Jurkat, Clone E6-1 (cell line): ENCODE results near the gene BTBD9.
"Not testable (repeated sequence)": the region's sequence is repeated elsewhere in the genome, so short reads cannot be mapped to it uniquely, and the experiment has no call there.

ENCODE experiments used
- DNase-seq: peaks from one replicate; pipeline ENCODE4 v3.0.0-alpha.2; 2011; ENCODE audit warnings: low read depth, low spot score
- H3K4me3 ChIP-seq: 2 replicates; pipeline ENCODE4 v1.5.1; 2011; ENCODE audit warnings: mild to moderate bottlenecking, low read length, control low read depth, moderate library complexity

The BTBD9 gene

GRCh38 chr6:38651121-38651784 is 11.5 kb upstream of the BTBD9 start:
- no peak overlapping the region for H3K4me3 ChIP-seq
- no peak for DNase-seq

DNA sequence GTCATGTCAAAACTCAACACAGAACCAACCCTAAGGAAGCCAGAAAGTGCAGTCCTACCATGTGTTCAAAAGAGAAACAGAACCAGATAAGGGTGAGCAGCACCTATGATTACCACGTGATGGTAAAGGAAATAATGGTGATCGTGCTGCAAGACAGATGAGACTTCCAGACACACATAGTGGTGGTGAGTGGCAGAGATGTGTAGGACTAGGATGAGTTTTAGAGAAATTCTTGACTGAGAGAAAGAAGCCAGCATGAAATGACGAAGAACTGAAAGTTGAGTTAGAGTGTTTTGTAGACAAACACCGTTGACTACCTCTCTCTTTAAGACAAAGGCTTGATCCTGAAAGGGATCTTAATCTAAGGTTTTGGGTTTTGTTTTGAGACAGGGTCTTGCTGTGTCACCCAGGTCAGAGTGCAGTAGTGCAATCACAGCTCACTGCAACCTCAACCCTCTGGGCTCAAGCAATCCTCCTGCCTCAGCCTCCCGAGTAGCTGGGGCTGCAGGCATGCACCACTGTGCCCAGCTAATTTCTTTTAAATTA is 10.6 kb upstream of the BTBD9 start:
- no peak for DNase-seq
- no peak overlapping the region for H3K4me3 ChIP-seq

GRCh38 chr6:38649744-38650143 is 10.0 kb upstream of the BTBD9 start:
- no peak for DNase-seq
- H3K4me3 ChIP-seq, result no peak overlapping the region

- DNase-seq, result no peak
- no peak overlapping the region for H3K4me3 ChIP-seq
Measured at GRCh38 chr6:38648629-38649028, 8.9 kb upstream of the BTBD9 start.

- no peak overlapping the region for H3K4me3 ChIP-seq
- DNase-seq, result no peak
Measured at GRCh38 chr6:38646166-38646878, 6.6 kb upstream of the BTBD9 start.

DNA sequence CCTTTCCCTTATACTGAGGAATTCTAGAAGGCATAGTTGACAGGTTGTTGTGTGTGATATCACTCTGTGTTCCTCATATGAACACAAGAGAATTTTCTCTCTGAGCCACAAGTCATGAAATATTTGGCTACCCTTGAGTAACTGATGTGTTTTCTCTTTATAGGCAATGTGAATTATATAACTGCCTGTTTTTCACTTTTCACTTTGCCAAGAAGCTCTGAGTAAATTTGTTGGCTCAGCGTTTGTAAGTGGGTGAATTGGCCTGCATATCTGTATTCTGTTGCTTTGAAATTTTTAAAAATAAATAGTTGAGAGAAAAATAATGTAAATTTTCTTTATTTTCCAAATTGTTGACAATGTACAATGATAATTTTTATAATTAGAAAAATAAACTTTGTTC is 5.2 kb upstream of the BTBD9 start:
- DNase-seq, result no peak
- H3K4me3 ChIP-seq, result no peak overlapping the region

DNA sequence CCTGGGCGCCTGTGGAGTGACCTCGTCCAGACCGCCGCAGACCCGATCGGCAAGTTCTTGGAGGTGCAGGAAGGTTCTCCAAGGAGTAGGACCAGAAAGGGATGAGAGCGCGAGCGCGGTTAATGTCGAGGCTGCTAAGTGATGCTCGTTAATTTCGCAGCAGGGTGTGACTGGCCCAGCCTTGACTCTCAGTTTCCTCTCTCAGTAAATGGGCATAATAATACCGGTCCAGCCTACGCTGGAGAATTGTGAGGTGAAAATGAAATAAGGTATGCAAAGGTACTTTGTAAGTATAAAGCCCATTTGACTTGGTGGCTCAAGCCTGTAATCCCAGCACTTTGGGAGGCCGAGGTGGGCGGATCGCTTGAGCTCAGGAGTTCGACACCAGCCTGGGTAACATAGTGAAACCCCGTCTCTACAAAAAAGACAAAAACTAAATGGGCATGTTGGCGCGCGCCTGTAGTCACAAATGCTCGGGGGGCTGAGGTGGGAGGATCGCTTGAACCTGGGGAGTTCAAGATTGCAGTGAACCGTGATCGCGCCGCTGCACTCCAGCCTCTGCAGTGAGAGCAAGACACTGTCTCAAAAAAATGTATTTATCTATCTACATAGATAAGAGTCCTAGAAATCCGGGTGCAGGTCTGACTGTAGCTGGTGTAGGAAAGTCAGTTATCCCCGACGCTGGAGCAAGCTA is 634 bp upstream of the BTBD9 start:
- H3K4me3 ChIP-seq, result peak overlapping the region; percentile 88
- no peak for DNase-seq

- H3K4me3 ChIP-seq, result peak overlapping the region; percentile 88
- peak; percentile 28 for DNase-seq
Measured at GRCh38 chr6:38638941-38639497, 710 bp downstream of the BTBD9 start.

DNA sequence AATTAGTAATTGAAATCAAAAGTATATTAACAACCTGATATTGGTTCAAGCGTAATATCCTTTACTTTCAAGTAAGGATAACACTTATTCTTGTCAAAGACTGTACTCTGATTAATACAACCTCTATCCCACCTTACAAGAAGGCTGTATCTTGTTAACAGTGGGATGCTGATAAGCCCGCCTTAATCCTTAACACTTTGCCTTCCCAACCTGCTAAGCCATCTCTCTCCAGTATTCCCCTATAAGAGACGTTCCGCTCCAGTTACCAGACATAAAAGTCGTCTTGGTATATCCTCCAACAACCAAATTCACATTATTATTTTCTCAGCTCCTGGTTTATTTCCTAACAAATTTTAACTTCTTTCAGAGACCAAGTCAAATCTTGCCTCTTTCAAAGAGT is 2.0 kb downstream of the BTBD9 start:
- no peak for DNase-seq

DNA sequence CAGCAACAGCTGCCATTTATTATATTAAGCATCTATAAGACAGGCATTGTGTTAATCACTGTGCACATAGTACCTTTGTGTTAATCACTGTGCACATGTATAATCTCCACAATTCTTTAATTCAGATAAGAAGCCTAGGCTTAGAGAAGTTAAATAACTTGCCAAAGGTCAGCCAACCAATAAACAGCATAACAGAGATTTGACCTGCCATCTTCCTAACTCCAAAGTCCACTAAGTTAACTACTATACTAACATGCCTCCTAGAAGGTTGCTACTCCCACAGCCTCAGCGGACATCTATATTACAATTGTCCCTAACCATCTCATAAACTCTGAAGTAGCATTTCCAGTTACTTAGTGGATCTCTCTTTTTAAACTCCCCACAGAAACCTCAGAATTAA is 3.7 kb downstream of the BTBD9 start:
- DNase-seq, result peak; percentile 11
- no peak overlapping the region for H3K4me3 ChIP-seq

More for the DNA sequence above, 2.0 kb downstream of the BTBD9 start:
- no peak overlapping the region for H3K4me3 ChIP-seq

- no peak overlapping the region for H3K4me3 ChIP-seq
- no peak for DNase-seq
Measured at GRCh38 chr6:38634518-38634917, 5.2 kb downstream of the BTBD9 start.

DNA sequence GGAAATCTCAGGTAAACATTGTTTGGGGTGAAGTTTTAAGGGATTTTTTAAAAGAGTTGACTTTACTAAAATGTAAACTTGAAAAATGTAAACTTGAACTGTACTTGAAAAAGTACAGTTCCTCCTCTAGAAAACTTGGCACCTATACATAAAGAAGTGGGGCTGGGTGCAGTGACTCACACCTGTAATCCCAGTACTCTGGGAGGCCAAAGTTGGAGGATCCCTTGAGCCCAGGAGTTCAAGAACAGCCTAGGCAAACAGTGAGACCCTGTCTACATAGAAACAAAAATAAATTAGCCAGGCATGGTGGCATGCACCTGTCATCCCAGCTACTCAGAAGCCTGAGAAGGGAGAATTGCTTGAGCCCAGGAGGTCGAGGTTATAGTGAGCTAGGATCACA is 7.2 kb downstream of the BTBD9 start:
- DNase-seq, result no peak
- H3K4me3 ChIP-seq, result no peak overlapping the region

DNA sequence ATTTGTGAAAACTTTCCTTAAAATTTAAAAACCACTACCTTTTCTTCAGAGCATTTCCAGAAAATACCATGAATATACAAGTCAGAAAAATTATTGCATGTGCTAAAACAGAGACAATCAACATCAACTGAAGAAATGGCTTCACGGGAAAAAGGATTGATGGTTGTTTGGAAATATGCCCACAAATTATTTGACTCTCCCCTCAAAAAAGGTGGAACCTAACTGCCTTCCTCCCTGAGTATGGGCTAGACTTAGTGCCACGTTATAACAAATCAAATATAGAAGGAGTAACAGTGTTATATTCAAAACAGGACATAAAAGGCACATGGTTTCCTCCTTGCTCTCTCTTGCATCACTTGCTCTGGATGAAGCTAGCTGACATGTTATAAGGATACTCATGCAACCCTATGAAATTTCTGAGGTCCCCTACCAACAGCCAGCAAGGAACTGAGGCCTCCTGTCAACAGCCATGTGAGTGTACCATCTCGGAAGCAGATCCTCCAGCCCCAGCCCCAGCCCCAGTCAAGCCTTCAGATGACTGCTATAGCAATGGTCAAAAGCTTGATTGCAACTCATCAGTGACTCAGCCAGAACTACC is 8.4 kb downstream of the BTBD9 start:
- H3K4me3 ChIP-seq, result no peak overlapping the region
- no peak for DNase-seq

GRCh38 chr6:38625217-38625616 is 14.5 kb downstream of the BTBD9 start:
- H3K4me3 ChIP-seq, result no peak overlapping the region
- DNase-seq, result no peak

DNA sequence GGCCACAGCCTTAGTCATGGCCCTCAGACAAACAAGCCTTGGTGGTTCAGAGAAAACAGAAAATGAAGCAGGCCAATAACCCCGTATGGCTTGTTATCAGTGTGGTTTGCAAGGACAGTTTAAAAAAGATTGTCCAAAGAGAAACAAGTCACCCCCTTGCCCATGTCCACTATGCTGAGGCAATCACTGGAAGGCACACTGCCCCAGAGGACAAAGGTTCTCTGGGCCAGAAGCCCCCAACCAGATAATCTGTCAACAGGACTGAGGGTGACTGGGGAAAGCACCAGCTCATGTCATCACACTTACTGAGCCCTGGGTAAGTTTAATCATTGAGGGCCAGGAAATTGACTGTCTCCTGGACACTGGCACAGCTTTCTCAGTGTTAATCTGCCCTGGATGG is 20.4 kb downstream of the BTBD9 start:
- DNase-seq, H3K4me3 ChIP-seq: not testable (repeated sequence)

- DNase-seq, H3K4me3 ChIP-seq: not testable (repeated sequence)
Measured at GRCh38 chr6:38618301-38618700, 21.4 kb downstream of the BTBD9 start.

DNA sequence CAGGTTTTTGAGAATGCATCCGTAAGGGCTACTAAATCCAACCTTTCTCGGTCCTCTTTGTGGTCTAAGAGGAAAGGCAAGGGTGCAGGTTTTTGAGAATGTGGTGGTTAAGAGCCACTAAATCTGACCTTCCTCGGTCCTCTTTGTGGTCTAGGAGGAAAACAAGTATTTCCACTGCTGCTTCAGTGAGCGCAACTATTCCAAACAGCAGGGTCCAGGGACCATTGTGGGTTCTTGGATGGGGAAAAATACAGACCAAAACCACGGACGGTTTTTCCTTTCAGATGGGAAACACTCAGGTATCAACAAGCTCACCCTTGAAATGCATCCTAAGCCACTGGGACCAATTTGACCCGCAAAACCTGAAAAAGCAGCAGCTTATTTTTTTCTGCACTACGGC is 21.9 kb downstream of the BTBD9 start:
- no peak overlapping the region for H3K4me3 ChIP-seq
- DNase-seq, result no peak

DNA sequence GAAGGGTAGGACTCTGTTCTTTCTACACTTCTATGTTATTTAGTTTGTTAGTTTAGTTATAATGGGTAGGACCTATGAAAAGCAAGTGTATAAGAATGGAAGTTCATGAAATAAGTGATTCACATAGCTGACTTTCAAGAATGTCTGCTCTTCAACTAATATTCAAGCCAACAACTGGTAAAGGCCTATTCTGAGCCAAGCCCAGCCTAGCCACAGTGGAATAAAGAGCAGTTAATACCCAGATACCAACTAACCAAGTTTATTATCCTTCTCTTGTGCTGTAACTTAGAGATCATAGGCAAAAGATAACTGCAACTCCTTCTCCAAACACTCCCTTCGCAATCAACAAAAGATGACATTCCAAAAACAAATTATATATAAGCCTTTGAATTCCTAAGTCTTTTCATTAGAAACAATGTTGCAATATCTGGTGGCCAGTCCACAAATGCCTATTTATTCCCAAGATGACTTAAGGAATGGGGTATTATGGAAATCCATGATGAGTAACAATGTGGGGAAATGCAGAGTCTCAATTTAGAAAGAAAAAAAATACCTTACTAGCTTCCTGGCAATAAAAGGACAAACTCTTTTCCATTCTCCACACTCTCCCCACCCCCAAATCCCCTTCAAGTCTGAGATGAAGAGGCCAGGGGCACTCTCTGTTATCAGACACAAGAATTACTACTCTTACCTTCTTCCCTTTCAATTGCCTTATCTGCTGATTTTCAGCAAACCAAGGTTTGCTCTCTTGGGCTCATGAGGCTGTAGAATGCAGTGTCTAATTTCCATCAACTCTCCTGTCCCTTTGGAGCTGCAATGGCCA is 27.4 kb downstream of the BTBD9 start:
- no peak for DNase-seq
- H3K4me3 ChIP-seq, result no peak overlapping the region
